ENCODE measurements around the gene IFT88. TPM values are rescaled to one million over a fixed set of nuclear protein-coding genes. Genes with fewer than 3 reads are reported as not detected.

Gene IFT88
- total RNA-seq, 2 donors from 2014 or later, result 10.8 to 22.0 TPM

DNA sequence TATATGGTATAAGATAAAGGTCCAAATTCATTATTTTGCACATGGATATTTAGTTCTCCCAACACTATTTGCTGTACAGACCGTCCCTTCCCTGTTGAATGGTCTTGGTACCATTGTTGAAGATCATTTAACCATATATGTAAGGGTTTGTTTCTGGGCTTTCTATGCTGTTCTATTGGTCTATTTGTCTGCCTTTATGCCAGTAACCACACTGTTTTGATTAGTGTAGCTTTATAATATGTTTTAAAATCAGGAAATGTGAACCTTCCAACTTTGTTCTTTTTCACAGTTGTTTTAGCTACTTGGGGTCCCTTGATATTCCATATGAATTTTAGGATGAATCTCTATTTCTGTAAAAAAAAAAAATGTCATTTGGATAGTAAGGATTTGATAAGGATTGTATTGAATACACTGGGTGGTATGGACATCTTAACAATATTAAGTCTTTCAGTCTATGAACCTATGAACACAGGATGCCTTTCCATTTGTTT, 16.9 kb downstream of the IFT88 start:
- intact Hi-C loops (cut with DNase I), result no loop called here
- 96% methylated on average over 1 of the region's 1 CpG for WGBS
- no peaks in the 10 kb centered on the region for H3K36me3 ChIP-seq

DNA sequence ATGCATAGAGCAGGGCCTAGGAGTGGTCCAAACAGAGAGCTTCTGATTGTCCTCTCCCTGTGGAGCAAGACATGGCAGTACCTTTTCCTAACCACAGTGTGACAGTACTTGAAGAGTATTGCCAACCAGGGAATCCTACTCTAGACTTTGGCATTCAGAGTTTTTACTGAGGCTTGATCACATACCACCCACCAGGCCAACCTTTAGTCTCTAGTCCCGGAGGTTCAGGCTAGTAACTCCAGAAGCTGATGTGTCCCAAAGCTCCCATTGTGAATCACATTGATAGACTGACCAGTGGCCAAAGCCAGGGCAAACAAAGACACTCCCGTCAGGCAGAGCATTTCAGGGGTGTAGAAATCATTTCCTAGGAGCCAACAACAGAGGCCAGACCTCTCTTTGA, 18.4 kb downstream of the IFT88 start:
- no peaks in the 10 kb centered on the region for H3K36me3 ChIP-seq
- no peak for DNase-seq (ENCODE audit: low spot score)
- H3K27ac ChIP-seq, result no peak overlapping the region
- no peak overlapping the region for H3K4me3 ChIP-seq
- TF ChIP-seq POLR2AphosphoS5 (IDR thresholded peaks at IDR 0.05), result no peak
- TF ChIP-seq POLR2A (IDR thresholded peaks at IDR 0.05), result no peak
- TF ChIP-seq, protein P1, sequence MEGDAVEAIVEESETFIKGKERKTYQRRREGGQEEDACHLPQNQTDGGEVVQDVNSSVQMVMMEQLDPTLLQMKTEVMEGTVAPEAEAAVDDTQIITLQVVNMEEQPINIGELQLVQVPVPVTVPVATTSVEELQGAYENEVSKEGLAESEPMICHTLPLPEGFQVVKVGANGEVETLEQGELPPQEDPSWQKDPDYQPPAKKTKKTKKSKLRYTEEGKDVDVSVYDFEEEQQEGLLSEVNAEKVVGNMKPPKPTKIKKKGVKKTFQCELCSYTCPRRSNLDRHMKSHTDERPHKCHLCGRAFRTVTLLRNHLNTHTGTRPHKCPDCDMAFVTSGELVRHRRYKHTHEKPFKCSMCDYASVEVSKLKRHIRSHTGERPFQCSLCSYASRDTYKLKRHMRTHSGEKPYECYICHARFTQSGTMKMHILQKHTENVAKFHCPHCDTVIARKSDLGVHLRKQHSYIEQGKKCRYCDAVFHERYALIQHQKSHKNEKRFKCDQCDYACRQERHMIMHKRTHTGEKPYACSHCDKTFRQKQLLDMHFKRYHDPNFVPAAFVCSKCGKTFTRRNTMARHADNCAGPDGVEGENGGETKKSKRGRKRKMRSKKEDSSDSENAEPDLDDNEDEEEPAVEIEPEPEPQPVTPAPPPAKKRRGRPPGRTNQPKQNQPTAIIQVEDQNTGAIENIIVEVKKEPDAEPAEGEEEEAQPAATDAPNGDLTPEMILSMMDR (IDR thresholded peaks at IDR 0.05), result no peak
- intact Hi-C loops (cut with DNase I), result no loop called here
- no peaks in the 10 kb centered on the region for H3K4me1 ChIP-seq (replicated peaks)
- H3K27me3 ChIP-seq (replicated peaks; ENCODE audit: insufficient read depth), result no peaks in the 10 kb centered on the region
- WGBS, result 96% methylated on average over 2 of the region's 2 CpGs
- H3K9me3 ChIP-seq, result no peaks in the 10 kb centered on the region

More for the DNA sequence above, 16.9 kb downstream of the IFT88 start:
- DNase-seq (ENCODE audit: low spot score), result no peak
- Histone ChIP-seq H3K9me3 (no peaks in the 10 kb centered on the region), H3K4me1 (replicated peaks) (no peaks in the 10 kb centered on the region), H3K4me3 (no peak overlapping the region), H3K27ac (no peak overlapping the region), H3K27me3 (replicated peaks; ENCODE audit: insufficient read depth) (no peaks in the 10 kb centered on the region)
- no peak for TF ChIP-seq POLR2AphosphoS5 (IDR thresholded peaks at IDR 0.05)
- no peak for TF ChIP-seq POLR2A (IDR thresholded peaks at IDR 0.05)
- TF ChIP-seq, protein P1 (IDR thresholded peaks at IDR 0.05), result no peak

DNA sequence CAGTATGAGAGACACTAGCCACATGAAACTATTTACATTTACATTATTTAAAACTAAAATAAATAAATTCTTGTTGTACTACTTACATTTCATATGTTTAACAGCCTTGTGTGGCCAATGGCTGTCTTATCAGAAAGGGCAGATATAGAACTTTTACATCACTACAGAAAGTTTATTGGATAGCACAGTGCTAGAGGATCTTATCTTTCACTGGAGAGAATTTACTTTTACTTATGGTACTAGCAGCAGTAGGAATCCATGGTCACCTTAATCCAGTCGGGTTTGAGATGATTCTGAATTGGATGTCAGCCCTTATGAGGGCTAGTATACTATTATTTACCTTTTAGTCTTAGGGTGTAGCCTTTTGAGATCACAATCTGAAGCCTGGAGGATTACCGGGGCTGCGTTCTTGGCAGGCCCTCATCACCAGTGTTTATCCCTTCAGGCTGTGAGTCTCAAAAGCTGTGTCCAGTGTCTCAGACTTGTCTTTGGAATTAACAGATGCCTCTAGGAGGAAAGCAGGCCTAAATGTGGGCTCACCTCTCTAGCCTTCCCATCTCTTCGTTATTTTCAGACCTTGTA, 21.7 kb downstream of the IFT88 start:
- no peaks in the 10 kb centered on the region for H3K9me3 ChIP-seq
- TF ChIP-seq POLR2A (IDR thresholded peaks at IDR 0.05) (no peak), POLR2AphosphoS5 (IDR thresholded peaks at IDR 0.05) (no peak)
- TF ChIP-seq, protein P1 (IDR thresholded peaks at IDR 0.05), result no peak
- no peak overlapping the region for H3K27ac ChIP-seq
- no peaks in the 10 kb centered on the region for H3K36me3 ChIP-seq
- no peak for DNase-seq (ENCODE audit: low spot score)
- H3K27me3 ChIP-seq (replicated peaks; ENCODE audit: insufficient read depth), result no peaks in the 10 kb centered on the region
- intact Hi-C loops (cut with DNase I), result no loop called here
- H3K4me3 ChIP-seq, result no peak overlapping the region
- no peaks in the 10 kb centered on the region for H3K4me1 ChIP-seq (replicated peaks)
- 58% methylated on average over 4 of the region's 4 CpGs for WGBS

DNA sequence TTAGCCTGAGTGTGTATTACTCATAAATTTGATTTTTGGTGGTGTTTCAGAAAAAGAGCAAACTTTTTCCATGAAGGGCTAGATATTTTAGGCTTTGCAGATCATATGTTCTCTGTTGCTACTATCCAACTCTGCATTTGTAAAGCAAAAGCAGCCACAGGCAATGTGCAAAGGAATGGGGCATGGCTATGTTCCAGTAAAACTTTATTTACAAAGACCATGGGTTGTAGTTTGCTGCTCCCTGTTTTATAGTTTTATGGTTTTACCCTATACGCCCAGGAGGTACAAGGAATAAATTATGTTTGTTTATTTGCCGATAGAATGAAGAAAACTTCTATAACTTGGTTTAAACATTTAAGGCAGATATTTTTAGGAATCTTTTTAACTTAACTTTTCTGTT, 23.6 kb downstream of the IFT88 start:
- Histone ChIP-seq H3K36me3 (no peaks in the 10 kb centered on the region), H3K9me3 (no peaks in the 10 kb centered on the region), H3K27ac (no peak overlapping the region), H3K4me3 (no peak overlapping the region), H3K4me1 (replicated peaks) (no peaks in the 10 kb centered on the region), H3K27me3 (replicated peaks; ENCODE audit: insufficient read depth) (no peaks in the 10 kb centered on the region)
- DNase-seq (ENCODE audit: low spot score), result no peak
- WGBS, result 51% methylated on average over 2 of the region's 2 CpGs
- TF ChIP-seq, protein P1 (IDR thresholded peaks at IDR 0.05), result no peak
- TF ChIP-seq POLR2AphosphoS5 (IDR thresholded peaks at IDR 0.05) (no peak), POLR2A (IDR thresholded peaks at IDR 0.05) (no peak)
- intact Hi-C loops (cut with DNase I), result no loop called here

DNA sequence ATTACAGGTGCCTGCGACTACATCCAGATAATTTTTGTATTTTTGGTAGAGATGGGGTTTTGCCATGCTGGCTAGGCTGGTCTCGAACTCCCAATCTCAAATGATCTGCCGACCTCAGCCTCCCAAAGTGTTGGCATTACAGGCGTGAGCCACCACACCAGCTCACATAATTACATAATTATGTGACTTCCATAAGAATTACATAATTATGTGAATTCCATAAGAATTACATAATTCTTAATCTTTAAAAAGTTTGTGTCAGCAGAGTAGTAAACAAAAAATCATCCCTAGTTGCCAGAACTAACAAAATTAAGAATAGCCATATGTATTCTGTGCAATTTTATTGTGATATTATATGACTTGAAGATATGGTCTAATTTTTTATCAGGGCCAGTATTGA, 25.6 kb downstream of the IFT88 start:
- TF ChIP-seq POLR2A (IDR thresholded peaks at IDR 0.05) (no peak), POLR2AphosphoS5 (IDR thresholded peaks at IDR 0.05) (no peak)
- TF ChIP-seq, protein P1 (IDR thresholded peaks at IDR 0.05), result no peak
- DNase-seq (ENCODE audit: low spot score), result no peak
- Histone ChIP-seq H3K9me3 (no peaks in the 10 kb centered on the region), H3K27ac (no peak overlapping the region), H3K36me3 (no peaks in the 10 kb centered on the region), H3K4me3 (no peak overlapping the region), H3K27me3 (replicated peaks; ENCODE audit: insufficient read depth) (no peaks in the 10 kb centered on the region), H3K4me1 (replicated peaks) (no peaks in the 10 kb centered on the region)
- intact Hi-C loops (cut with DNase I), result no loop called here
- WGBS, result 96% methylated on average over 4 of the region's 4 CpGs
